ENCODE measurements around the gene STK32C.

GRCh38 chr10:132265890-132266496 is 41.8 kb downstream of the STK32C start:
- no peak for TF ChIP-seq CTCF (IDR thresholded peaks at IDR 0.05; ENCODE audit: insufficient read depth, low read length)
- TF ChIP-seq POLR2AphosphoS5 (IDR thresholded peaks at IDR 0.05; ENCODE audit: low read depth): no peak
